ENCODE measurements around the gene TET1.
"Not testable (repeated sequence)": the region's sequence is repeated elsewhere in the genome, so short reads cannot be mapped to it uniquely, and the experiment has no call there.

The TET1 gene

GRCh38 chr10:68562661-68563570, 2.8 kb downstream of the TET1 start:
- peak in 1 of 2 experiments; percentile 37 for DNase-seq (ENCODE audit: low read depth in 2 of 2)

DNA sequence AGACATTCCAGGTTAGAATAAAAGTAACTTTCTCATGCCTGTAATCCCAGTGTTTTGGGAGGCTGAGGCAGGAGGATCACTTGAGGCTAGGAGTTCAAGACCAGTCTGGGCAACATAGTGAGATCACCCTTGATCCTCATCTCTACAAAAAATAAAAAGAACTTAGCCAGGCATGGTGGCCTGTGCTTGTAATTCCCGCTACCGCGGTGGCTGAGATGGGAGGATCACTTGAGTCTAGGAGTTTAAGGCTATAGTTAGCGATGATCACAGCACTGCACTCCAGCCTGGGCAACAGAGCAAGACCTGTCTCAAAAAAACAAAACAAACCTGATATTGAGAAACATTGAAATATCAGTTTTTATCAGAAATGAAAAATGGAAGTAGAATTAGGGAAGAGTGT, 4.6 kb downstream of the TET1 start:
- DNase-seq (ENCODE audit: low read depth in 2 of 2) = no peak

DNA sequence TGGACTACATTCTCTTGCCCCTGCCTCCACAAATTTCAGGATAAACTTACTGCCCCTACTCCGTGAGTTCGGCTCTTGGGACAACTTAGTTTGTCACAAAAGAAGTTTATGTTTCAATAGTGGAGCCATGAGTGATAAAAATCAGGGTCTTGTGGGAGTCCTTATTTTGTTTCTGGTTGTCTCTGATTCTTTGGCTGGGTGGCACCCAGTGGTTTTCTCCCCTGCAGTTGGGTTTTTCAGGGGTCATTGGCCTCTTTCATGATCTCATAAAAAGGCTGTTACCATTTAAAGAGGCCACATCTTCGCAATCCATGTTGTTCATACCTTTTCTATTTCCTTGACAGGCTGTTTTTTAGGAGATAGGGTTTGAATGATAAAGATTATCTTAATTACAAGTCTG, 5.5 kb downstream of the TET1 start:
- DNase-seq (ENCODE audit: low read depth in 2 of 2) = no peak

DNA sequence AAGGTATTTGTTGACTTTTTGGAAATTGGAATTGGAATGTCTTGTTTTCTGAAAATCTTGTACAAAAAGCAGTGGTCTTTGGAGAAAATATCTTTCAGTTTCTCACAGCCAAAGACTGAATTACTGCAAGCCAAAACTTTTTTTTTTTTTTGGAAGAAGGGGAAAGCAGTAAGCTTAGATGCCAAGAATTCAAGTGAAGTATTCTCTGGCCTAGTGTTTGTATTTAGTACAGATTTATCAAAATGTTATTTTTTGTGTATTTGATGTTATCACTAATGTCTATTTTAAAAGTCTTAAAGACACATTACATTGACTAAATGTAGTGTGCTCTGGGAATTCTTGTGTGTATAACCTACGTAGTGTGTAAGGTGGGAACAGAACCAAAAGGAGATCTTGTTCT, 6.2 kb downstream of the TET1 start:
- DNase-seq (ENCODE audit: low read depth in 2 of 2) = no peak

- DNase-seq (ENCODE audit: low read depth in 2 of 2) = no peak
Measured at GRCh38 chr10:68566955-68567354, 6.8 kb downstream of the TET1 start.

DNA sequence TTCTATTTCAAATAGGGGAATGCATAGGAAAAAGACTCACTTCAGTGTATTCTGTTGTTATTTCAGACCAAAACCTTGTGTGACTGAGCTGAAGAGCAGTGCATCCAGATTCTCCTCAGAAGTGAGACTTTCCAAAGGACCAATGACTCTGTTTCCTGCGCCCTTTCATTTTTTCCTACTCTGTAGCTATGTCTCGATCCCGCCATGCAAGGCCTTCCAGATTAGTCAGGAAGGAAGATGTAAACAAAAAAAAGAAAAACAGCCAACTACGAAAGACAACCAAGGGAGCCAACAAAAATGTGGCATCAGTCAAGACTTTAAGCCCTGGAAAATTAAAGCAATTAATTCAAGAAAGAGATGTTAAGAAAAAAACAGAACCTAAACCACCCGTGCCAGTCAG, 12.0 kb downstream of the TET1 start:
- no peak for DNase-seq (ENCODE audit: low read depth in 2 of 2)

GRCh38 chr10:68574051-68574450, 13.9 kb downstream of the TET1 start:
- no peak for DNase-seq (ENCODE audit: low read depth in 2 of 2)

GRCh38 chr10:68576118-68576517, 16.0 kb downstream of the TET1 start:
- no peak for DNase-seq (ENCODE audit: low read depth in 2 of 2)

- no peak for DNase-seq (ENCODE audit: low read depth in 2 of 2)
Measured at GRCh38 chr10:68578974-68579373, 18.8 kb downstream of the TET1 start.

DNA sequence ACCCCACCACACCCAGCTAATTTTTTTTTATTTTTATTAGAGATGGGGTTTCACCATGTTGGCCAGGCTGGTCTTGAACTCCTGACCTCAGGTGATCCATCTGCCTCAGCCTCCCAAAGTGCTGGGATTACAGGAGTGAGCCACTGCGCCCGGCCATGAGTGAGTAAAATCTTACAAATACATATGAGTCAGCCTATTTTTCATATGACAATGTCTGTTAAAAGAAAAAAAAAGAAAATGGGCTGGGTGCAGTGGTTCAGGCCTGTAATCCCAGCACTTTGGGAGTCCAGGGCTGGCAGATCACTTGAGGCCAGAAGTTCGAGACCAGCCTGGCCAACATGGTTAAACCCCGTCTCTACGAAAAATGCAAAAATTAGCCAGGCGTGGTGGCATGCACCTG, 24.1 kb downstream of the TET1 start:
- not testable (repeated sequence) for DNase-seq (ENCODE audit: low read depth in 2 of 2)

DNA sequence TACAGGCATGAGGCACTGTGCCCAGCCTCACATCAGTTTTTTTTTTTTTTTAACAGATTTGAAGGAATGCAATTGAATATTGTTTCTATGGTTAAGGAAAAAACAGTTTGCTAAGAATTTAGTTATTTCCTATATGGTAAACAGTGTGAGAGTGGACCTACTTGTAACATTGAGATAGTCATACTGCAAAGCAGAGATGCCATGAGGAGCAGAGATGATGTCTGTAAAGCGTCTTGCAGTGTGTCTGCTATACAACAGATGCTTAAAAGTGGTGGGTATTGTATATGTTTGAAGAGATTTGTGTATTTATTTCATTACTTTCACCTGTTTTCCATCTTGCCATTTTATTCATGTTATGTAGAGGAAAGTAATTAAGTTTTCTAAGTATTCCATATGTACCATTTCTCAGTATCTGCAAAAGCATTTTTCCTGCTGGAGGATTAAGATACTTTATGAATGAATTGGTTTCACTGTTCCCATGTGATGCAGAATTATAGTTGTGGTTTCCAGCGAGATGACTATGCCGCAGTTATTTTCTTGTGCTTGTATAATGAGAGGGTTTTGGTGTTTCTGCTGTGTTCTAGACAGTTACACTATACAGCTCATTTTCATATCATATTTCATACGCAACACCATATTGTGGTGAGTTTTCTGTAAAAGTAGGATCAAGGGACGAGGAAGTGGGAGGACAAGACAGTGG, 26.6 kb downstream of the TET1 start:
- DNase-seq (ENCODE audit: low read depth in 2 of 2) = peak; percentile 66 to 69

DNA sequence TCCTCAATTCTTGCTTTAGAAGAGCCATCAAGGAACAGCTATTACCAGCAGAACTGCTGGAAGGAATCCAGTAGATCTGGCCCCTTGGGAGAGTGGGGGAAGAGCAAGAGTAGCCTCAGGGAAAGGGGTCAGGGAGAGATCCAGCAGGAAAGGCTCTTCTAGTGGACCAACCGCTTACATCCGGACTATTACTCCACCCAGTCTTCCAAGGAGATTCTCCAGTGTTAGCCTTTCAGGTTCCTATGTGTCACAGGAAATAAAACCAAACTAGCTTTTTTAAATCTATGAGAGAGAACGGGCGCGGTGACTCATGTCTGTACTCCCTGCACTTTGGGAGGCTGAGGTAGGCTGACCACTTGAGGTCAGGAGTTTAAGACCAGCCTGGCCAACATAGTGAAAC, 34.3 kb downstream of the TET1 start:
- no peak for DNase-seq (ENCODE audit: low read depth in 2 of 2)

GRCh38 chr10:68595513-68595912, 35.4 kb downstream of the TET1 start:
- no peak for DNase-seq (ENCODE audit: low read depth in 2 of 2)

GRCh38 chr10:68597407-68597806, 37.3 kb downstream of the TET1 start:
- DNase-seq (ENCODE audit: low read depth in 2 of 2) = no peak

DNA sequence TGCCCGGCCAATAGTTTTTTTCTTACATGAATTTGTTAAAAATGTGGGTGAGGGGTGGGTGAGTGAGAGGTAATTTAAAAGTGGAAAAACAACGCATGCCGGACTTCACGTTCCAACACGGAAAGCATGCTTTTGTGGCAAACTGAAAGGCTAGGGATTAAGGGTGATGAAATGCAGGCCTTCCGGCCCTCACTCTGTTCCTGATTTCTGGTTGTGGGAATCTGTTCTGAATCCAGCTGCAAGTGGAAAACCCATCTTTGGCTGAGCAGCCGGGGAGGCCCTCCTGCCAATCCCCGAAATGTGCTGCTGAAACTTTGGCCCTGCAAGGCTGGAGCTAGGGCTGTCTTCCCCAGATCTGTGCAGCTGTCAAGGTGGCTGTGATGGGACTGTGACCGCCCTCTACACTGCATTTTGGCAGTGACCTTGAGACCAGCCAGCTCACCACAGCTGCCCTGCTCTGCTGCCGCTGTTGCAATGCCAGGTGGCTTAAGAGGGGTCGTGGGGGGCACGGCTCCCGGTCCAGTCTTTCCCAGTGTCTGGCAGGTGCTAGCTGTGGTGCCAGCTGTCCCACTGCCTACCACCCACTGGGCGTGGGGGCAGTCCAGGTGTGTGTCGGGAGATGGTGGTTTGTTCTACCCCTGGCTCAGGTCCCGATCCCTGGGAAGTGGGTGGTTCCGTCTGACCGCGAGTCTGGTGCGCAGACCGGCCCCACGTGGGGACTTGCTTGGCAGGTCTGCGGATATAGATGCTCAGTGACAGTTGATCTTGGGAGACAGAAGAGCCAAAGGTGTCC, 39.0 kb downstream of the TET1 start:
- DNase-seq (ENCODE audit: low read depth in 2 of 2) = peak; percentile 84 to 85

- no peak for DNase-seq (ENCODE audit: low read depth in 2 of 2)
Measured at GRCh38 chr10:68599771-68600040, 39.6 kb downstream of the TET1 start.

- peak; percentile 84 to 86 for DNase-seq (ENCODE audit: low read depth in 2 of 2)
Measured at GRCh38 chr10:68600041-68600778, 40.1 kb downstream of the TET1 start.

DNA sequence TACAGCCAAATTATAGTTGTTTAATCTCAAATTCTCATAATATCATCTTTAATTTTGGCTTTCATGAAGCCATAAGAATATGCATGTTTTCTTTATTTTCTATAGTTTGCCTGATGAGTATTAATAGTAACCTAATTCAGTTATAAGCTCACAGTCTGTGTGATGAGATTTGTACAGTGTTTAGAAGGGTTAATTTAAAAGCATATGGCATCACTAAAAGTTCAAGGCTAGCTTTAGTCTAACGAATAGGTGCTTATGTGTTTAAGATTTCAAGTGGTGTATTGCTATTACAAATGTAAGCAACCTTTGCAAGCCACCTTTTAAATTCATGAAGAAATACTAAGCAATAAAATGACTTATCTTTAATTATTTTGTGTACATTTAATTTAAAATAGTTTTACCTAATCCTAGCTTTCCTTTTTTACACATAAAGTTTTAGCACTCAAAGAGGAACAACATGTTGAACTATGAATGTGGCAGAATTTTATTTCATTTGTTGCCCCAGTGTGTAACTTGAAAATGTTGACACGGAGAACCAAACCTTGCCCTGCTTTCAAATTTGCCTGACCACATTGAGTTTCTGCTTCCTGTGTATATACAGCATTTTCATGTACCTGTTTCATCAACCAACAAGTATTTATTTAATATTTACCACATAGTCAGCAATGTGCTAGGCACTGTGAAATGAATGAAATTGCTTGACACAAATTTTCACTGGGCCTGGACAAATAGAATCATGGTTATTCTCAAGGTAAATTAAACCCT, 41.5 kb downstream of the TET1 start:
- no peak for DNase-seq (ENCODE audit: low read depth in 2 of 2)

- DNase-seq (ENCODE audit: low read depth in 2 of 2) = no peak
Measured at GRCh38 chr10:68602434-68602833, 42.3 kb downstream of the TET1 start.

GRCh38 chr10:68603766-68604165, 43.6 kb downstream of the TET1 start:
- DNase-seq (ENCODE audit: low read depth in 2 of 2) = no peak

- DNase-seq (ENCODE audit: low read depth in 2 of 2) = no peak
Measured at GRCh38 chr10:68604441-68604840, 44.3 kb downstream of the TET1 start.

All from fibroblast of skin of left quadriceps (primary cell).